Measurements from ENCODE around the gene TNN. TPM values are rescaled to one million over a fixed set of nuclear protein-coding genes. Genes with fewer than 3 reads are reported as not detected.

TNN gene
- total RNA-seq, 1 experiment from 2014 or later, result 6.0 TPM

- no peaks in the 10 kb centered on the region for H3K9me3 ChIP-seq (replicated peaks)
- H3K4me3 ChIP-seq, result no peak overlapping the region
- H3K36me3 ChIP-seq, result peaks cover under 1% of the 10 kb centered on the region
- H3K4me1 ChIP-seq (replicated peaks), result peaks cover 10% of the 10 kb centered on the region
- DNase-seq (ENCODE audit: low read depth in 1 of 2, low spot score in 2 of 2), result peak; percentile 43 to 62
- H3K27ac ChIP-seq, result no peak overlapping the region
- H3K27me3 ChIP-seq (replicated peaks), result 0 out of 2 replicates have a peak, but pooled peaks cover 3% of the 10 kb centered on the region
Observed at GRCh38 chr1:175154629-175155472, 87.2 kb downstream of the TNN start.

- 0 out of 2 replicates have a peak, but pooled peaks cover 3% of the 10 kb centered on the region for H3K27me3 ChIP-seq (replicated peaks)
- no peak for DNase-seq (ENCODE audit: low read depth in 1 of 2, low spot score in 2 of 2)
- peaks cover 8% of the 10 kb centered on the region for H3K4me1 ChIP-seq (replicated peaks)
- H3K4me3 ChIP-seq, result no peak overlapping the region
- H3K36me3 ChIP-seq, result peaks cover 5% of the 10 kb centered on the region
- H3K27ac ChIP-seq, result no peak overlapping the region
- no peaks in the 10 kb centered on the region for H3K9me3 ChIP-seq (replicated peaks)
Observed at GRCh38 chr1:175155473-175155856, 87.8 kb downstream of the TNN start.

- Histone ChIP-seq H3K4me3 (no peak overlapping the region), H3K4me1 (replicated peaks) (peaks cover 4% of the 10 kb centered on the region), H3K27ac (no peak overlapping the region), H3K36me3 (peaks cover 5% of the 10 kb centered on the region), H3K9me3 (replicated peaks) (no peaks in the 10 kb centered on the region), H3K27me3 (replicated peaks) (0 out of 2 replicates have a peak, but pooled peaks cover 3% of the 10 kb centered on the region)
- no peak for DNase-seq (ENCODE audit: low read depth in 1 of 2, low spot score in 2 of 2)
Observed at GRCh38 chr1:175155936-175156335, 88.3 kb downstream of the TNN start.

GRCh38 chr1:175157200-175157599 lies 89.6 kb downstream of the TNN start:
- H3K9me3 ChIP-seq (replicated peaks), result no peaks in the 10 kb centered on the region
- H3K4me3 ChIP-seq, result no peak overlapping the region
- DNase-seq (ENCODE audit: low read depth in 1 of 2, low spot score in 2 of 2), result no peak

GRCh38 chr1:175158170-175158591 lies 90.5 kb downstream of the TNN start:
- no peak for DNase-seq (ENCODE audit: low read depth in 1 of 2, low spot score in 2 of 2)

More at GRCh38 chr1:175157200-175157599, 89.6 kb downstream of the TNN start:
- H3K4me1 ChIP-seq (replicated peaks), result peaks cover 4% of the 10 kb centered on the region
- no peak overlapping the region for H3K27ac ChIP-seq
- H3K27me3 ChIP-seq (replicated peaks), result 0 out of 2 replicates have a peak, but pooled peaks cover 3% of the 10 kb centered on the region
- peaks cover 5% of the 10 kb centered on the region for H3K36me3 ChIP-seq

GRCh38 chr1:175162955-175163354 lies 95.3 kb downstream of the TNN start:
- Histone ChIP-seq H3K4me1 (replicated peaks) (peaks cover 4% of the 10 kb centered on the region), H3K27ac (no peak overlapping the region), H3K9me3 (replicated peaks) (no peaks in the 10 kb centered on the region), H3K27me3 (replicated peaks) (no peaks in the 10 kb centered on the region), H3K4me3 (no peak overlapping the region), H3K36me3 (peaks cover 5% of the 10 kb centered on the region)
- DNase-seq (ENCODE audit: low read depth in 1 of 2, low spot score in 2 of 2), result no peak

More at GRCh38 chr1:175158170-175158591, 90.5 kb downstream of the TNN start:
- Histone ChIP-seq H3K4me1 (replicated peaks) (peaks cover 4% of the 10 kb centered on the region), H3K9me3 (replicated peaks) (no peaks in the 10 kb centered on the region), H3K27ac (no peak overlapping the region), H3K27me3 (replicated peaks) (0 out of 2 replicates have a peak, but pooled peaks cover 3% of the 10 kb centered on the region), H3K4me3 (no peak overlapping the region), H3K36me3 (peaks cover 5% of the 10 kb centered on the region)

- H3K27ac ChIP-seq, result no peak overlapping the region
- no peak for DNase-seq (ENCODE audit: low read depth in 1 of 2, low spot score in 2 of 2)
- peaks cover 1% of the 10 kb centered on the region for H3K4me1 ChIP-seq (replicated peaks)
- no peaks in the 10 kb centered on the region for H3K27me3 ChIP-seq (replicated peaks)
- no peak overlapping the region for H3K4me3 ChIP-seq
- no peaks in the 10 kb centered on the region for H3K9me3 ChIP-seq (replicated peaks)
- peaks cover 5% of the 10 kb centered on the region for H3K36me3 ChIP-seq
Observed at GRCh38 chr1:175163702-175164101, 96.1 kb downstream of the TNN start.

GRCh38 chr1:175164751-175165150 lies 97.1 kb downstream of the TNN start:
- H3K36me3 ChIP-seq, result peaks cover 5% of the 10 kb centered on the region
- no peaks in the 10 kb centered on the region for H3K27me3 ChIP-seq (replicated peaks)
- no peak for DNase-seq (ENCODE audit: low read depth in 1 of 2, low spot score in 2 of 2)
- no peak overlapping the region for H3K4me3 ChIP-seq
- H3K27ac ChIP-seq, result no peak overlapping the region
- H3K4me1 ChIP-seq (replicated peaks), result peaks cover 12% of the 10 kb centered on the region
- no peaks in the 10 kb centered on the region for H3K9me3 ChIP-seq (replicated peaks)

- no peaks in the 10 kb centered on the region for H3K36me3 ChIP-seq
- DNase-seq (ENCODE audit: low read depth in 1 of 2, low spot score in 2 of 2), result no peak
Observed at GRCh38 chr1:175166746-175167145, 99.1 kb downstream of the TNN start.

GRCh38 chr1:175167861-175168260 lies 100.2 kb downstream of the TNN start:
- H3K4me1 ChIP-seq (replicated peaks), result peaks cover 19% of the 10 kb centered on the region
- no peak overlapping the region for H3K4me3 ChIP-seq
- H3K27me3 ChIP-seq (replicated peaks), result no peaks in the 10 kb centered on the region

More at GRCh38 chr1:175166746-175167145, 99.1 kb downstream of the TNN start:
- H3K27ac ChIP-seq, result no peak overlapping the region
- peaks cover 19% of the 10 kb centered on the region for H3K4me1 ChIP-seq (replicated peaks)
- no peaks in the 10 kb centered on the region for H3K9me3 ChIP-seq (replicated peaks)
- H3K4me3 ChIP-seq, result no peak overlapping the region
- H3K27me3 ChIP-seq (replicated peaks), result no peaks in the 10 kb centered on the region

GRCh38 chr1:175168782-175169181 lies 101.1 kb downstream of the TNN start:
- Histone ChIP-seq H3K9me3 (replicated peaks) (no peaks in the 10 kb centered on the region), H3K36me3 (no peaks in the 10 kb centered on the region), H3K4me1 (replicated peaks) (peaks cover 19% of the 10 kb centered on the region), H3K27ac (peak overlapping the region; percentile 52; the same call in 1 of the 2 replicates), H3K27me3 (replicated peaks) (no peaks in the 10 kb centered on the region), H3K4me3 (no peak overlapping the region)
- no peak for DNase-seq (ENCODE audit: low read depth in 1 of 2, low spot score in 2 of 2)

More at GRCh38 chr1:175167861-175168260, 100.2 kb downstream of the TNN start:
- DNase-seq (ENCODE audit: low read depth in 1 of 2, low spot score in 2 of 2), result no peak
- Histone ChIP-seq H3K36me3 (no peaks in the 10 kb centered on the region), H3K27ac (no peak overlapping the region), H3K9me3 (replicated peaks) (no peaks in the 10 kb centered on the region)

GRCh38 chr1:175169286-175170018 lies 101.8 kb downstream of the TNN start:
- no peak overlapping the region for H3K4me3 ChIP-seq
- no peaks in the 10 kb centered on the region for H3K9me3 ChIP-seq (replicated peaks)
- H3K4me1 ChIP-seq (replicated peaks), result peaks cover 19% of the 10 kb centered on the region
- DNase-seq (ENCODE audit: low read depth in 1 of 2, low spot score in 2 of 2), result peak; percentile 52 to 82
- no peaks in the 10 kb centered on the region for H3K27me3 ChIP-seq (replicated peaks)
- no peaks in the 10 kb centered on the region for H3K36me3 ChIP-seq
- peak overlapping the region; percentile 52 for H3K27ac ChIP-seq

- Histone ChIP-seq H3K27ac (no peak overlapping the region), H3K4me3 (no peak overlapping the region), H3K36me3 (no peaks in the 10 kb centered on the region), H3K4me1 (replicated peaks) (peaks cover 19% of the 10 kb centered on the region), H3K9me3 (replicated peaks) (no peaks in the 10 kb centered on the region), H3K27me3 (replicated peaks) (no peaks in the 10 kb centered on the region)
- no peak for DNase-seq (ENCODE audit: low read depth in 1 of 2, low spot score in 2 of 2)
Observed at GRCh38 chr1:175171036-175171913, 103.6 kb downstream of the TNN start.
